ENCODE results near the gene RDH13. TPM values are rescaled to one million over a fixed set of nuclear protein-coding genes. Genes with fewer than 3 reads are reported as not detected.
"Not testable (repeated sequence)": the region's sequence is repeated elsewhere in the genome, so short reads cannot be mapped to it uniquely, and the experiment has no call there.

RDH13 gene
- total and polyA plus RNA-seq, 2 experiments from 2014 or later: 6.4 to 7.8 TPM

DNA sequence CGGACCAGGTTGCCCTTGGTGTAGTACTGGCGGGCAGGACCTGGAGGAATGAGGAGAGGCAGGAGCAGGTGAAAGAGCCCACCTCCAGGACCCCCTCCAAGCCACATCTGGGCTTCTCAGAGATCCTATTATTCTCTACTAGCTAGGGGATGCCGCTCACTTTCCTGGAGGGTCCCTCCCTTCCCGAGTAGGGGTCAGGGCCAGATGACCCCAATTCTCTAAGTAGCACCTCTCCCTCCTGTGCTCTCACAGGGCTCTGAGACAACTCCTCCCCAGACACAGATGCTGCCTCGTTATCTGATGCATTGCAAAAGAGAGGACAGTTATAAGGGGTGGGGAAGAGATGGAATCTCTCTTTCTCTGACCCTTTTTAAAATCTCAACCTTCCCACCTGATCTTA is 47.8 kb downstream of the RDH13 start:
- in situ Hi-C loops (cut with MboI): no loop called here
- no peaks in the 10 kb centered on the region for H4K20me1 ChIP-seq (ENCODE audit: insufficient read depth)
- no peak overlapping the region for H3K4me3 ChIP-seq
- H3K9me2 ChIP-seq (ENCODE audit: insufficient read depth): no peaks in the 10 kb centered on the region
- H3F3A ChIP-seq (ENCODE audit: insufficient read depth): no peaks in the 10 kb centered on the region
- no peak overlapping the region for H3K4me2 ChIP-seq (ENCODE audit: unreplicated experiment)
- no peak for DNase-seq
- H3K79me2 ChIP-seq (ENCODE audit: insufficient read depth): no peaks in the 10 kb centered on the region
- H3K9ac ChIP-seq: no peak overlapping the region
- no peak overlapping the region for H3K27ac ChIP-seq
- no peaks in the 10 kb centered on the region for H3K4me1 ChIP-seq (ENCODE audit: insufficient read depth)
- no peak overlapping the region for H2AFZ ChIP-seq
- no peak for TF ChIP-seq EZH2phosphoT487 (IDR thresholded peaks at IDR 0.05; ENCODE audit: insufficient read depth, low read depth)
- no peak for TF ChIP-seq EZH2 (IDR thresholded peaks at IDR 0.05; ENCODE audit: insufficient read depth, poor library complexity, severe bottlenecking)
- no peaks in the 10 kb centered on the region for H3K27me3 ChIP-seq (replicated peaks; ENCODE audit: insufficient read depth)
- WGBS, 2 experiments (ENCODE audit: low coverage in 1 of 2, low lambda C conversion rate in 2 of 2, missing lambda C conversion rate in 2 of 2): 39 to 40% methylated on average over 5 of the region's 5 CpGs
- no peaks in the 10 kb centered on the region for H3K9me3 ChIP-seq (ENCODE audit: low read depth)
- no peaks in the 10 kb centered on the region for H3K36me3 ChIP-seq (ENCODE audit: low read depth)

DNA sequence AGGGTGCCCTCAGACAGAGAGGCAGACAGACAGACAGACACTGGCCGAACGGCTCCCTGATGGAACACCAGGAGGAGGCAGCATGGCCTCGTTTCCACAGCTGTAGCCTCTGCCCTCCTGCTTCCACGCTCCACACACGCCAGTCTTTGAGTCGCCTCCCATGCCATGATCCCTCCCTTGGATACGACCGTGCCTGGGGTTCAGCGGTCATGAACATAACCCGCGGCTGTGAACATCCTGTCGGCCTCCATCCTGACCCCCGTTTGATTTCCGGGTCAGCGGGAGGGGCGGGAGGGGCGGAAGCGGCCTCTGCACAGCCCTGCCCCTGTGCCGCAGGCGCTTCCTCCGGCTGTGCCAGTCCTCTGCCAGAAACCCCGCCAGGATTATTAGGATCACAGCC is 48.2 kb downstream of the RDH13 start:
- 62 to 63% methylated on average over 16 to 22 of the region's 22 CpGs for WGBS, 2 experiments (ENCODE audit: low coverage in 1 of 2, low lambda C conversion rate in 2 of 2, missing lambda C conversion rate in 2 of 2)
- no peak overlapping the region for H2AFZ ChIP-seq
- in situ Hi-C loops (cut with MboI): no loop called here

DNA sequence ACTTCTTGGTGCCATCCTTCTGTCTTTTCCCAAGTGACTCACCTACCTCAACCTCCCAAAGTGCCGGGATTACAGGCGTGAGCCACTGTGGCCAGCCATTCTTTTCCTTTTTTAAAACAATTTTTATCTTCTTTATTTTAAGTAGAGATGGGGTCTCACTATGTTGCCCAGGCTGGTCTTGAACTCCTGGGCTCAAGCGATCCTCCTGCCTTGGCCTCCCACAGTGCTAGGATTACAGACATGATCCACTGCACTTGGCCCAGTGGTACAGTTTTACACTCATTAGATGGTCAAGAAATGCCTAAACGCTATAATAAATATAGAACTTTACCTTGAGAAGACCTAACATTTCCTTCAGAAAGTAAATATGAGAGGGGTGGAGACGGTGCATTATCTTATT is 49.4 kb downstream of the RDH13 start:
- no peaks in the 10 kb centered on the region for H3K36me3 ChIP-seq (ENCODE audit: low read depth)
- no peaks in the 10 kb centered on the region for H3F3A ChIP-seq (ENCODE audit: insufficient read depth)
- no peaks in the 10 kb centered on the region for H3K9me2 ChIP-seq (ENCODE audit: insufficient read depth)
- 31 to 38% methylated on average over 5 of the region's 5 CpGs for WGBS, 2 experiments (ENCODE audit: low coverage in 1 of 2, low lambda C conversion rate in 2 of 2, missing lambda C conversion rate in 2 of 2)
- no peak overlapping the region for H3K4me3 ChIP-seq
- in situ Hi-C loops (cut with MboI): no loop called here
- DNase-seq: no peak
- no peaks in the 10 kb centered on the region for H4K20me1 ChIP-seq (ENCODE audit: insufficient read depth)
- no peaks in the 10 kb centered on the region for H3K79me2 ChIP-seq (ENCODE audit: insufficient read depth)
- H3K4me2 ChIP-seq (ENCODE audit: unreplicated experiment): no peak overlapping the region
- H3K27ac ChIP-seq: no peak overlapping the region
- H3K4me1 ChIP-seq (ENCODE audit: insufficient read depth): no peaks in the 10 kb centered on the region
- no peak overlapping the region for H3K9ac ChIP-seq
- TF ChIP-seq EZH2 (IDR thresholded peaks at IDR 0.05; ENCODE audit: insufficient read depth, poor library complexity, severe bottlenecking): no peak
- no peak for TF ChIP-seq EZH2phosphoT487 (IDR thresholded peaks at IDR 0.05; ENCODE audit: insufficient read depth, low read depth)
- H2AFZ ChIP-seq: no peak overlapping the region
- H3K9me3 ChIP-seq (ENCODE audit: low read depth): no peaks in the 10 kb centered on the region
- H3K27me3 ChIP-seq (replicated peaks; ENCODE audit: insufficient read depth): no peaks in the 10 kb centered on the region

More for the DNA sequence above, 48.2 kb downstream of the RDH13 start:
- no peaks in the 10 kb centered on the region for H3K27me3 ChIP-seq (replicated peaks; ENCODE audit: insufficient read depth)
- no peak overlapping the region for H3K4me3 ChIP-seq
- H3K4me1 ChIP-seq (ENCODE audit: insufficient read depth): no peaks in the 10 kb centered on the region
- H3K79me2 ChIP-seq (ENCODE audit: insufficient read depth): no peaks in the 10 kb centered on the region
- H3K27ac ChIP-seq: no peak overlapping the region
- DNase-seq: no peak
- no peaks in the 10 kb centered on the region for H4K20me1 ChIP-seq (ENCODE audit: insufficient read depth)
- H3K9ac ChIP-seq: no peak overlapping the region
- no peaks in the 10 kb centered on the region for H3K9me3 ChIP-seq (ENCODE audit: low read depth)
- H3K4me2 ChIP-seq (ENCODE audit: unreplicated experiment): no peak overlapping the region
- H3K36me3 ChIP-seq (ENCODE audit: low read depth): no peaks in the 10 kb centered on the region
- no peak for TF ChIP-seq EZH2 (IDR thresholded peaks at IDR 0.05; ENCODE audit: insufficient read depth, poor library complexity, severe bottlenecking)
- no peak for TF ChIP-seq EZH2phosphoT487 (IDR thresholded peaks at IDR 0.05; ENCODE audit: insufficient read depth, low read depth)
- H3F3A ChIP-seq (ENCODE audit: insufficient read depth): no peaks in the 10 kb centered on the region
- no peaks in the 10 kb centered on the region for H3K9me2 ChIP-seq (ENCODE audit: insufficient read depth)

DNA sequence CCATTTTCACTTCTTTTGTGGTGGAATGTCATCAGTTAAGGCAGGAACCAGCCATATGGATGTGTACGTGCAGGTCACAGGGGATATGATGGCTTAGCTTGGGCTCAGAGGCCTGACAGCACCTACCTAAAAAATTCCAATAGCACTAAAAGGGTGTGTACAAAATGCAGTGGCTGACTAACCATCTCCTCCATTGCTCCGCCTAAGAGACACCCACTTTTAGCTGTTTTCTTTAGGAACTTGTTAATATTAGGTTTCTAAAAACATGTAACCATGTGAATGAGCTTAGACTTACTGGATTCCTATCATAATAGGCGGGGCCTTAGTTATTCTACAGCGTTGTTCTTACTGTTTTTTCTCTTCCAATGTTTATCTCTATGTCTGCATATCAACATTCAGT is 50.6 kb downstream of the RDH13 start:
- Histone ChIP-seq H3K27me3 (replicated peaks; ENCODE audit: insufficient read depth) (no peaks in the 10 kb centered on the region), H3K4me3 (no peak overlapping the region), H3K79me2 (ENCODE audit: insufficient read depth) (no peaks in the 10 kb centered on the region), H3K9me3 (ENCODE audit: low read depth) (no peaks in the 10 kb centered on the region), H3K27ac (no peak overlapping the region), H2AFZ (no peak overlapping the region), H3F3A (ENCODE audit: insufficient read depth) (no peaks in the 10 kb centered on the region), H3K4me1 (ENCODE audit: insufficient read depth) (no peaks in the 10 kb centered on the region), H3K4me2 (ENCODE audit: unreplicated experiment) (no peak overlapping the region), H3K9ac (no peak overlapping the region), H3K9me2 (ENCODE audit: insufficient read depth) (no peaks in the 10 kb centered on the region), H3K36me3 (ENCODE audit: low read depth) (no peaks in the 10 kb centered on the region), H4K20me1 (ENCODE audit: insufficient read depth) (no peaks in the 10 kb centered on the region)
- in situ Hi-C loops (cut with MboI): no loop called here
- no peak for TF ChIP-seq EZH2 (IDR thresholded peaks at IDR 0.05; ENCODE audit: insufficient read depth, poor library complexity, severe bottlenecking)
- TF ChIP-seq EZH2phosphoT487 (IDR thresholded peaks at IDR 0.05; ENCODE audit: insufficient read depth, low read depth): no peak
- no peak for DNase-seq
- 20 to 22% methylated on average over 4 of the region's 4 CpGs for WGBS, 2 experiments (ENCODE audit: low coverage in 1 of 2, low lambda C conversion rate in 2 of 2, missing lambda C conversion rate in 2 of 2)

DNA sequence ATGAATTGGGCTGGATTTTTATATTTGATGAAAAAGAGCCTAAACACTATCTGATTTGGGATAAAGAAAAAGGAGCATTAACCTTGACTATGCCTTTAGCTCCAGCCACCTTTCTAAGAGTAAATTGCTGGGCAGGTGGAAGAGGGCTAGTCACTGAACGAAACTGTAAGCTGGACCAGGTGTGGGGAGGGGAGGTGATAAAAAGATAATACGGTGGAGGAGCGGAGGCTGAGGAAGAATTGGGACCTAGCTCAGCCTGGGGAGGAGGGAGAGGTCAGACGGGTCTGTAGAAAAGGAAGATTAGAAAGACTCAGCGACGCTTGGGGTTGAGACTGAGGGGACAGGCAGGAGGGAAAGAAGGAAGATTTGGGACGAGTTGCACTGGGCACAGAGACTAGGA is 52.4 kb downstream of the RDH13 start:
- H3K4me2 ChIP-seq (ENCODE audit: unreplicated experiment); in situ Hi-C loops (cut with MboI); H4K20me1 ChIP-seq (ENCODE audit: insufficient read depth); H3K9me3 ChIP-seq (ENCODE audit: low read depth); H2AFZ ChIP-seq; H3K36me3 ChIP-seq (ENCODE audit: low read depth); H3K9ac ChIP-seq; H3K27me3 ChIP-seq (replicated peaks; ENCODE audit: insufficient read depth); DNase-seq; H3K27ac ChIP-seq; H3F3A ChIP-seq (ENCODE audit: insufficient read depth); H3K9me2 ChIP-seq (ENCODE audit: insufficient read depth); H3K79me2 ChIP-seq (ENCODE audit: insufficient read depth); H3K4me3 ChIP-seq; H3K4me1 ChIP-seq (ENCODE audit: insufficient read depth): not testable (repeated sequence)
- 31 to 36% methylated on average over 7 of the region's 7 CpGs for WGBS, 2 experiments (ENCODE audit: low coverage in 1 of 2, low lambda C conversion rate in 2 of 2, missing lambda C conversion rate in 2 of 2)

DNA sequence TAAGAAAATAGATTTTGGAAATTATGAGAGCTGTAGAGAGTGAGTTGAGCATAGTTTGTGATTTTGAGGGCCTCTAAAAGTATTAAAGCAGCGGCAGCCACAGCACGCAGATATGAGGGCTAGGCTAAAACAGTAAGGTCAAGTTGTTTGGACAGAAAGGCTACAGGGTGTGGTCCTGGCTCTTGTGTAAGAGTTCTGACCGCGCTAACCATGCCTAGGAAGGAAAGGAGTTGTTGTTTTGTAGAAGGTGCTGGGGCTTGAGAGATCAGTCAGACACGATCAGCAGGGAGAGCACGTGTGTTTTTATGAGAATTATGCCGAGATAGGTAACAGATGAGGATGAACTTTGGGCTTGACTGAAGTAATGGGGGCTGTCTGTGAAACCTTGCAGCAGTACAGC is 54.2 kb downstream of the RDH13 start:
- in situ Hi-C loops (cut with MboI); H3K27me3 ChIP-seq (replicated peaks; ENCODE audit: insufficient read depth); H3K9ac ChIP-seq; H3K9me2 ChIP-seq (ENCODE audit: insufficient read depth); H4K20me1 ChIP-seq (ENCODE audit: insufficient read depth); H3F3A ChIP-seq (ENCODE audit: insufficient read depth); H2AFZ ChIP-seq; DNase-seq; H3K4me2 ChIP-seq (ENCODE audit: unreplicated experiment); H3K27ac ChIP-seq; H3K79me2 ChIP-seq (ENCODE audit: insufficient read depth); H3K36me3 ChIP-seq (ENCODE audit: low read depth); H3K9me3 ChIP-seq (ENCODE audit: low read depth); H3K4me3 ChIP-seq; H3K4me1 ChIP-seq (ENCODE audit: insufficient read depth): not testable (repeated sequence)
- 38 to 39% methylated on average over 7 of the region's 7 CpGs for WGBS, 2 experiments (ENCODE audit: low coverage in 1 of 2, low lambda C conversion rate in 2 of 2, missing lambda C conversion rate in 2 of 2)

DNA sequence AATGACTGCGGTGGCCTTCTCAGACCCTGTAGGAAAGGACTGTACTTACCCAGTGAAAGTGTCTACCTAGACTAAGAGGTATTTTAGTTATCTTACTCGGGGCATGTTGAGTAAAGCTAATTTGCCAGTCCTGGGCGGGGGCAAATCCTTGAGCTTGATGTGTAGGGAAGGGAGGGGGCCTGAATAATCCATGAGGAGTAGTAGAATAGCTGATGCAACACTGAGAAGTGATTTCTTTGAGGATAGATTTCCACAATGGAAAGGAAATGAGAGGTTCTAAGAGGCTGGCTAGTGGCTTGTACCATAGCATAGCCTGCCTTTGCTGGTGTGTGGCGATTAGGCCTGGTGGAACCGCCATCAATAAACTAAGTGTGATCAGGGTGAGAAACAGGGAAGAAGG is 54.8 kb downstream of the RDH13 start:
- 34 to 39% methylated on average over 5 of the region's 5 CpGs for WGBS, 2 experiments (ENCODE audit: low coverage in 1 of 2, low lambda C conversion rate in 2 of 2, missing lambda C conversion rate in 2 of 2)
- H3K4me1 ChIP-seq (ENCODE audit: insufficient read depth); H3K79me2 ChIP-seq (ENCODE audit: insufficient read depth); H3K9ac ChIP-seq; H3K9me3 ChIP-seq (ENCODE audit: low read depth); H3K4me2 ChIP-seq (ENCODE audit: unreplicated experiment); H3K4me3 ChIP-seq; H4K20me1 ChIP-seq (ENCODE audit: insufficient read depth); in situ Hi-C loops (cut with MboI); H3K9me2 ChIP-seq (ENCODE audit: insufficient read depth); H3K27me3 ChIP-seq (replicated peaks; ENCODE audit: insufficient read depth); DNase-seq; H3F3A ChIP-seq (ENCODE audit: insufficient read depth); H3K36me3 ChIP-seq (ENCODE audit: low read depth); H2AFZ ChIP-seq; H3K27ac ChIP-seq: not testable (repeated sequence)
